ENCODE data around the gene MFSD6. TPM values are rescaled to one million over a fixed set of nuclear protein-coding genes. Genes with fewer than 3 reads are reported as not detected.
A peak's percentile ranks its signal among the peaks of the same experiment; 100 is the strongest.
"Not testable (repeated sequence)": the region's sequence is repeated elsewhere in the genome, so short reads cannot be mapped to it uniquely, and the experiment has no call there.

MFSD6 gene
- total RNA-seq, 1 donor from 2014 or later = 19.7 TPM

- ATAC-seq = no peak
- no peak for DNase-seq (ENCODE audit: missing footprints)
- intact Hi-C loops (cut with DNase I) = no loop called here
These were observed 70.5 kb downstream of the MFSD6 start for GRCh38 chr2:190478572-190479195.

- DNase-seq (ENCODE audit: missing footprints) (no peak), ATAC-seq (no peak)
- intact Hi-C loops (cut with DNase I) = no loop called here
These were observed 73.2 kb downstream of the MFSD6 start for GRCh38 chr2:190481339-190481738.

- ATAC-seq (no peak), DNase-seq (ENCODE audit: missing footprints) (no peak)
These were observed 74.3 kb downstream of the MFSD6 start for GRCh38 chr2:190482451-190482850.

GRCh38 chr2:190486037-190486623, 78.0 kb downstream of the MFSD6 start:
- intact Hi-C loops (cut with DNase I) = no loop called here
- DNase-seq (ENCODE audit: missing footprints) (no peak), ATAC-seq (peak; percentile 46)

More at GRCh38 chr2:190482451-190482850, 74.3 kb downstream of the MFSD6 start:
- intact Hi-C loops (cut with DNase I) = no loop called here

GRCh38 chr2:190488516-190489233, 80.5 kb downstream of the MFSD6 start:
- DNase-seq (ENCODE audit: missing footprints) (no peak), ATAC-seq (no peak)
- intact Hi-C loops (cut with DNase I) = no loop called here

GRCh38 chr2:190489475-190489874, 81.3 kb downstream of the MFSD6 start:
- intact Hi-C loops (cut with DNase I) = no loop called here
- ATAC-seq = no peak
- DNase-seq (ENCODE audit: missing footprints) = no peak

- intact Hi-C loops (cut with DNase I) = no loop called here
- ATAC-seq = no peak
- no peak for DNase-seq (ENCODE audit: missing footprints)
These were observed 82.3 kb downstream of the MFSD6 start for GRCh38 chr2:190490502-190490901.

GRCh38 chr2:190493095-190493494, 84.9 kb downstream of the MFSD6 start:
- no peak for DNase-seq (ENCODE audit: missing footprints)
- intact Hi-C loops (cut with DNase I) = no loop called here
- ATAC-seq = no peak

- ATAC-seq; intact Hi-C loops (cut with DNase I); DNase-seq (ENCODE audit: missing footprints): not testable (repeated sequence)
These were observed 86.6 kb downstream of the MFSD6 start for GRCh38 chr2:190494600-190495227.

GRCh38 chr2:190497428-190497827, 89.3 kb downstream of the MFSD6 start:
- DNase-seq (ENCODE audit: missing footprints) (no peak), ATAC-seq (no peak)
- intact Hi-C loops (cut with DNase I) = no loop called here

GRCh38 chr2:190499273-190499672, 91.1 kb downstream of the MFSD6 start:
- DNase-seq (ENCODE audit: missing footprints) (no peak), ATAC-seq (no peak)
- intact Hi-C loops (cut with DNase I) = no loop called here

- DNase-seq (ENCODE audit: missing footprints) (peak; percentile 50), ATAC-seq (no peak)
- intact Hi-C loops (cut with DNase I) = no loop called here
These were observed 91.9 kb downstream of the MFSD6 start for GRCh38 chr2:190500054-190500502.

- DNase-seq (ENCODE audit: missing footprints) (no peak), ATAC-seq (no peak)
- intact Hi-C loops (cut with DNase I) = no loop called here
These were observed 93.1 kb downstream of the MFSD6 start for GRCh38 chr2:190501231-190501630.

- DNase-seq (ENCODE audit: missing footprints) (no peak), ATAC-seq (no peak)
- intact Hi-C loops (cut with DNase I) = no loop called here
These were observed 93.7 kb downstream of the MFSD6 start for GRCh38 chr2:190501702-190502407.

- intact Hi-C loops (cut with DNase I) = no loop called here
- ATAC-seq (no peak), DNase-seq (ENCODE audit: missing footprints) (no peak)
These were observed 94.9 kb downstream of the MFSD6 start for GRCh38 chr2:190503088-190503487.

GRCh38 chr2:190504912-190505311, 96.8 kb downstream of the MFSD6 start:
- no peak for DNase-seq (ENCODE audit: missing footprints)
- intact Hi-C loops (cut with DNase I) = loop anchor here (5.0 kb wide), 1 partner anchor 98 kb away; the partner anchor contains the start of gene MFSD6
- no peak for ATAC-seq

GRCh38 chr2:190505696-190506095, 97.5 kb downstream of the MFSD6 start:
- no peak for ATAC-seq
- intact Hi-C loops (cut with DNase I) = loop anchor here (5.0 kb wide), 1 partner anchor 98 kb away; the partner anchor contains the start of gene MFSD6

GRCh38 chr2:190506666-190507065, 98.5 kb downstream of the MFSD6 start:
- no peak for ATAC-seq
- DNase-seq (ENCODE audit: missing footprints) = no peak
- intact Hi-C loops (cut with DNase I) = loop anchor here (5.0 kb wide), 1 partner anchor 99 kb away; the partner anchor contains the start of gene MFSD6

More at GRCh38 chr2:190505696-190506095, 97.5 kb downstream of the MFSD6 start:
- DNase-seq (ENCODE audit: missing footprints) = no peak

GRCh38 chr2:190507135-190507534, 99.0 kb downstream of the MFSD6 start:
- DNase-seq (ENCODE audit: missing footprints) (no peak), ATAC-seq (no peak)
- intact Hi-C loops (cut with DNase I) = loop anchor here (5.0 kb wide), 1 partner anchor 100 kb away; the partner anchor contains the start of gene MFSD6
